Measurements from ENCODE around the gene LYZL2.
"Not testable (repeated sequence)": the region's sequence is repeated elsewhere in the genome, so short reads cannot be mapped to it uniquely, and the experiment has no call there.

LYZL2 gene

DNA sequence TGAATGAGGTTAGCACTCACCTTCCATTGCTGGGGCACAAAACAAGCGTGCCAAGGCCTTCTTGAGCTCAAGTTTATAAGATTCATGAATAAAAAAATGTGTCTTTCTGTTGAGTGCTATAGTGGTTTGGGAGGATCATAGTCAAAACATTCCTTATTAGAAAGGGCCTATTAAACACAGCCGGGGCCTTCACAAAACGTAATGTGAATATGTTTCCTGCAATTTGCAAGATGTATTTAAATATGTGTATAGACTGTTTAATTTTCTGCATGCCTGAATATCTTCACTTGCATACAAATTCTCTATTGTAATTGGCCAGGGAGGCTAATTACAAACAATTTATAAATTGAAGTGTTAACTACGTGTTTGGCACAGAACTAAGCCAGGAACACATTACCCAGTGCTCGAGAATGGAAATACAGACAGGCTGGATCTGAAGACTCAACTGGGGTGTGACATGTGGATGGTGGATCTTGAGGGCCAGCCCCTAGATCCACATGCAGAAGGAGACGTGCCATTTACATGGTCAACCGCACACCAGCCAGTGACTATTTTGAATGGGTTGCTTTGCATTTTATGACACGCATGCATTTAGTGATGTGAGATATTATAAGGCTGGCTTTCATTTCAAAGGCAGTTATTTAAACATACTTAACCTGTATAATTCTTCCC is 31.3 kb downstream of the LYZL2 start:
- TF ChIP-seq, protein P1, sequence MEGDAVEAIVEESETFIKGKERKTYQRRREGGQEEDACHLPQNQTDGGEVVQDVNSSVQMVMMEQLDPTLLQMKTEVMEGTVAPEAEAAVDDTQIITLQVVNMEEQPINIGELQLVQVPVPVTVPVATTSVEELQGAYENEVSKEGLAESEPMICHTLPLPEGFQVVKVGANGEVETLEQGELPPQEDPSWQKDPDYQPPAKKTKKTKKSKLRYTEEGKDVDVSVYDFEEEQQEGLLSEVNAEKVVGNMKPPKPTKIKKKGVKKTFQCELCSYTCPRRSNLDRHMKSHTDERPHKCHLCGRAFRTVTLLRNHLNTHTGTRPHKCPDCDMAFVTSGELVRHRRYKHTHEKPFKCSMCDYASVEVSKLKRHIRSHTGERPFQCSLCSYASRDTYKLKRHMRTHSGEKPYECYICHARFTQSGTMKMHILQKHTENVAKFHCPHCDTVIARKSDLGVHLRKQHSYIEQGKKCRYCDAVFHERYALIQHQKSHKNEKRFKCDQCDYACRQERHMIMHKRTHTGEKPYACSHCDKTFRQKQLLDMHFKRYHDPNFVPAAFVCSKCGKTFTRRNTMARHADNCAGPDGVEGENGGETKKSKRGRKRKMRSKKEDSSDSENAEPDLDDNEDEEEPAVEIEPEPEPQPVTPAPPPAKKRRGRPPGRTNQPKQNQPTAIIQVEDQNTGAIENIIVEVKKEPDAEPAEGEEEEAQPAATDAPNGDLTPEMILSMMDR (IDR thresholded peaks at IDR 0.05; ENCODE audit: low read depth, low read length) = no peak
- no peak for DNase-seq (ENCODE audit: extremely low read depth, low read depth)

DNA sequence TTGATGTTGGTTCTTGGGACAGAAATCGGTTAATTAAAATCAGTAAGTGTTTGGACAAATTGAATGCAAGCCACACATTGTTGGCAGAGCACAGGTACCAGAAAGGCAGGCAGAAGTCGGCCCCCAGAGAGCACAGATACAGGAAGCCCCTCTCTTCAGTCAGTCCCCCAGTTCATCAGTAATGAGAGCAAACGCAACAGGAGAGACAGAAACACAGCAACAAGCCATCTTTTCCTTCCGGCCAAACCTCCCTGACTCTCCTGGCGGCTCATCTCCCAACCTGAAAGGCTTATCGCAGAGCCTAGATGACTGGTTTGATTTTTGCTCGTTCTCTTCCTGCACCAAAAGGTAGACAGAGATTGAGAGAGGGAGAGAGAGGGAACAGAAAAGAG is 32.1 kb downstream of the LYZL2 start:
- not testable (repeated sequence) for DNase-seq (ENCODE audit: extremely low read depth, low read depth)

DNA sequence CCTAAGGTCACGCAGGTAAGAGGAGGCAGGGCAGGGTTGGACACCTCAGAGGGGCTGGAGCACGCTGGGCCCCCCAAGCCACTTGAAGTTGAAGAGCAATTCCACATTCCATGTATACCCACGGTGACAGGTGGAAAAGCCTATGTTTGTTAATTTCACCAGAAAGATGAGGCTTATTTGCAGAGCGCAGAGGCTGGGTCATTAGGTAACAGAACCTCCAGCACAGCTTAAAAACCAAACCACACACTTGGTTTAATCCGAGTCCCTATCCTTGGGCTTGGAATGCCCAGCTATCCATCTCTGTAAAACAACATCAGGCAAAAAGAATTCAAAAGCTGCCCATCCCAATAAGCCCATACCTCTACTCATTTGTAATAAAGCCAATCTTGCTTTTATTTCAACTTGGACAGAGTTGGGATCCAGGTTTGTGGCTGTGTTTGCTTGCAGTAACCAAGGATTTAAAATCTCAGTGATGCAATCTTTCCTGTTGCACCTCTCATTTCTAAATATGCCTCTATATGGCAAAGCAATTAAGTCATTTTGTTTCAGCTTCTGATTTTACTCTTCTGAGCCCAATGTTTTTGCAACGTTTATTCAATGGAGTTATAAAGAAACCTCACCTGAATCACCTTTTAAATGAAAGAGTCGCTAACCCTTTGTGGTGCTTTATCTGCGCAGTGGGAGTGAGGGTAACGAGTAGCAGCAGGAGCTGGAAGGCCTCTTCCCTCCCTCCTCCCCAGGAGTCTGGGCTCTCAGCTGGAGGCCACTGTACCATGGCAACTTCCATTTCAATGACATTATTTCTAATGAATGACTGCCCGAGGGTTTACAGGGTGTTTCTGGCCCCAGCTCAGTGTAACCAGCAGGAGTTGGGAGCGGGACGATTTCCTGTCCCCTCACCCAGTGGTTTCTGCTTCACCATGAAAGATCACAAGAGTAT is 32.8 kb downstream of the LYZL2 start:
- DNase-seq (ENCODE audit: extremely low read depth, low read depth) = not testable (repeated sequence)

DNA sequence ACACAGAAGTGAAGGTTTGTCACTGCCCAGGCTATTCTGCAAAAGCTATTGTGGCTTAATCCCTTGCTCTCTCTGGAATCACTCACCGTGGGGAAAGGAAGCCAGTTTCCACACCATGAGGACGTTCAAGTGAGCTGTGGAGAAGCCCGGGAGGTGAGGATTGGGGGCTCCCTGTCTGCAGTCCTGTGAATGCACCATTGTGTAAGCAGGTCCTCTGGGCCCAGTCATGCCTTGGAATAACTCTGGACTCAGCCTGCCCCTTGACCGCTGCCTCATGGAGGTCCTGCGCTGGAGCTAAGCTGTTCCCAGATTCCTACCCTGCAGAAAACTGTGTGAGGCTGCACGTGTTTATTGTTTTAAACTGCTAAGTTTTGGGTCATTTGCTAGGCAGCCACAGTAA is 33.5 kb downstream of the LYZL2 start:
- TF ChIP-seq, protein P1 (IDR thresholded peaks at IDR 0.05; ENCODE audit: low read depth, low read length) = no peak
- DNase-seq (ENCODE audit: extremely low read depth, low read depth) = no peak

DNA sequence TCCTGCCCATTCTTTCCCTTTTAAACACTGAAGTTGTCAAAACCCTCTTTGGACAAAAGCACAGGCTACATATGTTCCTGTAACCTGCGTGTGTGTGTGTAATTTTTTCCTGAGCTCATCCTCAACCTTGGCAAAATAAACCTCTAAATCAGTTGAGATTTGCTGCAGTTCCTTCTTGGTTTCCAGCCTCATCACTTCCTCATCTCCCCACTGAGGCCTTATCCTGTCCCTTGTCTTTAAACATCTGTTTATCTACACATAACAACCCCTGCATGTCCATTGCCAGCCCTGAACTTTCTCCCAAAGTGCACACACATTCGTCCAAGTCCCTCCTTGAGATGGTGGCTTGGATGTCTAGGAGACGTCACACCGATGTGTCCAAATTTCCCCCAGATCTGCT is 35.5 kb downstream of the LYZL2 start:
- no peak for DNase-seq (ENCODE audit: extremely low read depth, low read depth)
- TF ChIP-seq, protein P1 (IDR thresholded peaks at IDR 0.05; ENCODE audit: low read depth, low read length) = no peak

DNA sequence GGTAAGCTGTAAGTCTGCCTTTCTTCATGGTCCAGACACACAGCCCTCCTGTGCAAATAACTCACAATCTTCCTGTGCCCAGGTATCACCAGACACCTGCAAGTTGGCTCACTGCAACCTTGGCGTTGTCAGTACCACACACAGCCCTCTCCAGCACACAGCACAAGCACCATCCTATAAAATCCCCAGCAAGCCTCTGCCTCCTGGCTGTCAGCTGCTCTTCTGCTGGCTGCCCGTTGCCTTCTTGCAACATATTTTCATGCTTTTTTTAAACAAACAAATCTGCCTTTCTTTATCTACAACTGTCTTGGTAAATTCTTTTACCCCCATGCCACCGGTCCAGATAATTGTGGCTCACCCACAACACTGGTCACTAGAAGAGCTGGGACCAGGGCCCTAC is 36.8 kb downstream of the LYZL2 start:
- DNase-seq (ENCODE audit: extremely low read depth, low read depth) = not testable (repeated sequence)

DNA sequence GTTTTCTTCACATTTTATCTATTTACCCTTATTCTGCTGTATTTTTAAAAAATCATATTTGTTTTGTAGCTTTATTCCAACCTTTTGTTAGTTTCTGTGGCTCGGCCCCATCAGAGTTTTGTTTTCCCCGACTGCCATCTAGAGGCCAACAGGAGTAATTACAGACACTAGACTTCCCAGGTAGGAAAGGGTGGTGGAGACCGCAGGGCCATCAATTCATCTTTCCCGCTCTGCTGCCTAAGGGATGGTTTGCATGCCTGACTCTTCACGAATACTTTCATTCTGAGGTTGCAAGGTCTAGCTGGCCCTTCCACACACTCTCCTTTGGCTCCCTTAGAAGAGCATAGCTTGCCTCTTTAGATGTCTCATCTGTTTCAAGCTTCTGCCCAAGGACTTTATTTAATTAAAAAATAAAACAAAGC is 38.3 kb downstream of the LYZL2 start:
- no peak for DNase-seq (ENCODE audit: extremely low read depth, low read depth)
- TF ChIP-seq, protein P1 (IDR thresholded peaks at IDR 0.05; ENCODE audit: low read depth, low read length) = peak; percentile 76

DNA sequence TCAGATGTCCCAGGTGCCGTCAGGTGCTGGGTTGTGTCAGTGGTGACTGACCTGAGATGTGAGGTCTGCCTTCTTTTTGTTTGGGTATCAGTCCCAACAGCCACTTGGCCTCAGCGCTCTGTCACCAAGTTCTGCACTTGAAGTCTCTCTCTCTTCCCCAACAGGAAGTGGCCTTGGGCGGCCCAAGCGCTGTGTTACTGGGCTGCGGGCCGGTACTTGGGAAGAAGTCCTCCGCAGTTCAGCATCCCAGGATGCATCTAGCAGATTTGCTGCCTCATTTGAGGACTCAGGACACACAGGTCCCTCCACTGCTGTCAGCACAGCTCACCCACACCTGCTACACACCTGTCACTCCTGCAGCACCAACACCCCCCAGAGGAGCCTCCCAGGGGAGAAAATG is 40.1 kb downstream of the LYZL2 start:
- no peak for DNase-seq (ENCODE audit: extremely low read depth, low read depth)
- TF ChIP-seq, protein P1 (IDR thresholded peaks at IDR 0.05; ENCODE audit: low read depth, low read length) = no peak
